ENCODE measurements around the gene PIAS2.

The PIAS2 gene

GRCh38 chr18:46917108-46917802, at the start of gene PIAS2, which contains the start of gene KATNAL2:
Gene PIAS2 (minus strand): TSS chr18:46917507. CDS start chr18:46917345, 162 bp downstream.
Gene KATNAL2 (plus strand): TSS chr18:46917602. CDS start chr18:46946873, 29,271 bp downstream.
- TF ChIP-seq MAX (IDR thresholded peaks at IDR 0.05) (peak; percentile 66; the same call in 1 of the 2 replicates), FOXM1 (IDR thresholded peaks at IDR 0.05; ENCODE audit: borderline replicate concordance, low read depth) (no peak), CREB1 (IDR thresholded peaks at IDR 0.05; ENCODE audit: low read depth) (no peak), YY1 (IDR thresholded peaks at IDR 0.05; ENCODE audit: low read depth) (peak; percentile 79), TAF1 (IDR thresholded peaks at IDR 0.05; ENCODE audit: low read depth) (peak; percentile 63; the same call in 1 of the 2 replicates), USF1 (IDR thresholded peaks at IDR 0.05) (peak; percentile 90)

- TF ChIP-seq NFIC (IDR thresholded peaks at IDR 0.05) (no peak), TEAD4 (IDR thresholded peaks at IDR 0.05) (no peak), ZBTB7A (IDR thresholded peaks at IDR 0.05; ENCODE audit: low read depth) (no peak), TAF1 (IDR thresholded peaks at IDR 0.05; ENCODE audit: low read depth) (no peak)
These were observed 40.9 kb upstream of the PIAS2 start for GRCh38 chr18:46958209-46958608.

- TF ChIP-seq USF1 (IDR thresholded peaks at IDR 0.05) (no peak), NFIC (IDR thresholded peaks at IDR 0.05) (no peak), FOXM1 (IDR thresholded peaks at IDR 0.05; ENCODE audit: borderline replicate concordance, low read depth) (no peak), RAD21 (IDR thresholded peaks at IDR 0.05; ENCODE audit: low read depth) (no peak), CEBPB (IDR thresholded peaks at IDR 0.05) (no peak), MAX (IDR thresholded peaks at IDR 0.05) (no peak), TEAD4 (IDR thresholded peaks at IDR 0.05) (no peak), TAF1 (IDR thresholded peaks at IDR 0.05; ENCODE audit: low read depth) (no peak)
These were observed 35.9 kb upstream of the PIAS2 start for GRCh38 chr18:46953195-46953594.

- no peak for TF ChIP-seq TCF12 (IDR thresholded peaks at IDR 0.05; ENCODE audit: low read depth)
- TF ChIP-seq MAX (IDR thresholded peaks at IDR 0.05), result no peak
- TF ChIP-seq NFIC (IDR thresholded peaks at IDR 0.05), result no peak
- no peak for TF ChIP-seq ZBTB7A (IDR thresholded peaks at IDR 0.05; ENCODE audit: low read depth)
- no peak for TF ChIP-seq FOXM1 (IDR thresholded peaks at IDR 0.05; ENCODE audit: borderline replicate concordance, low read depth)
- TF ChIP-seq RAD21 (IDR thresholded peaks at IDR 0.05; ENCODE audit: low read depth), result peak; percentile 47; the same call in 1 of the 2 replicates
- no peak for TF ChIP-seq TAF1 (IDR thresholded peaks at IDR 0.05; ENCODE audit: low read depth)
These were observed 32.9 kb upstream of the PIAS2 start for GRCh38 chr18:46950064-46950656.

- TF ChIP-seq EGR1 (IDR thresholded peaks at IDR 0.05) (no peak), TCF12 (IDR thresholded peaks at IDR 0.05; ENCODE audit: low read depth) (peak; percentile 30; the same call in 1 of the 2 replicates), MAX (IDR thresholded peaks at IDR 0.05) (peak; percentile 24; the same call in 1 of the 2 replicates), CREB1 (IDR thresholded peaks at IDR 0.05; ENCODE audit: low read depth) (0 out of 2 replicates have a peak, but pooled peaks have one; percentile 29)
These were observed 29.5 kb upstream of the PIAS2 start for GRCh38 chr18:46946656-46947282.

- no peak for TF ChIP-seq TCF12 (IDR thresholded peaks at IDR 0.05; ENCODE audit: low read depth)
- no peak for TF ChIP-seq EP300 (IDR thresholded peaks at IDR 0.05; ENCODE audit: borderline replicate concordance)
- no peak for TF ChIP-seq MAX (IDR thresholded peaks at IDR 0.05)
- TF ChIP-seq YY1 (IDR thresholded peaks at IDR 0.05; ENCODE audit: low read depth), result no peak
- no peak for TF ChIP-seq USF1 (IDR thresholded peaks at IDR 0.05)
- TF ChIP-seq TAF1 (IDR thresholded peaks at IDR 0.05; ENCODE audit: low read depth), result no peak
- TF ChIP-seq CEBPB (IDR thresholded peaks at IDR 0.05), result no peak
- TF ChIP-seq CREB1 (IDR thresholded peaks at IDR 0.05; ENCODE audit: low read depth), result no peak
- TF ChIP-seq RAD21 (IDR thresholded peaks at IDR 0.05; ENCODE audit: low read depth), result no peak
These were observed 25.3 kb upstream of the PIAS2 start for GRCh38 chr18:46942646-46943045.

GRCh38 chr18:46939998-46940571, 22.8 kb upstream of the PIAS2 start:
- no peak for TF ChIP-seq RAD21 (IDR thresholded peaks at IDR 0.05; ENCODE audit: low read depth)
- TF ChIP-seq CEBPB (IDR thresholded peaks at IDR 0.05), result no peak
- TF ChIP-seq TEAD4 (IDR thresholded peaks at IDR 0.05), result no peak
- TF ChIP-seq MAX (IDR thresholded peaks at IDR 0.05), result no peak
- no peak for TF ChIP-seq REST (IDR thresholded peaks at IDR 0.05; ENCODE audit: low read depth)
- no peak for TF ChIP-seq ZBTB7A (IDR thresholded peaks at IDR 0.05; ENCODE audit: low read depth)
- no peak for TF ChIP-seq EGR1 (IDR thresholded peaks at IDR 0.05)
- no peak for TF ChIP-seq FOXM1 (IDR thresholded peaks at IDR 0.05; ENCODE audit: borderline replicate concordance, low read depth)
- no peak for TF ChIP-seq YY1 (IDR thresholded peaks at IDR 0.05; ENCODE audit: low read depth)
- TF ChIP-seq CREB1 (IDR thresholded peaks at IDR 0.05; ENCODE audit: low read depth), result no peak
- no peak for TF ChIP-seq TCF12 (IDR thresholded peaks at IDR 0.05; ENCODE audit: low read depth)
- TF ChIP-seq TAF1 (IDR thresholded peaks at IDR 0.05; ENCODE audit: low read depth), result no peak

All from Ishikawa (cell line).